ENCODE results near the gene SCYGR1.
"Not testable (repeated sequence)": the region's sequence is repeated elsewhere in the genome, so short reads cannot be mapped to it uniquely, and the experiment has no call there.

Gene SCYGR1

DNA sequence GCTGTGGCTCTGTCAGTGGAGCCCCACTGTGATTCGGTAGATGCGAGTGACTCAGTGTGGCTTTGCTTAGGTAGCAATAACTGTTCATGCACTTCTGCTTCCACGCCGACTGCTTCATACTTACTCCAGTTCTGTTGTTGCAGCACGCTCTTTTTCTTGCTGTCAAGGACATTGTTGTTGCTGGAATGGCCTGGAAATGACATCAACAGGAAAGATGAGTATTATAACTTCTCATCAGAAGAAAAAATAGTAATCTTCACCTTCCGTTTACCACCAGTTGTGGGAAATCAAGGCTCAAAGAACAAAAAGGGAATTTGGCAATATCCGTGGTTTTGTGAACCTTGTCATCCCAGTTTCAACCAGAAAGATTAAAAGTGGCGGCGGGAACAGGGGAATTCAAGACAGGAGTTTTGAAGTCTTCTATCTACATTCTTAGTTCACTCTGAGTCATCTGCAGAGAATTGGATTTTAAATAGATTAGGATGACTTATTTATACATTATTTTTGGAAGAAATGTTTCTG, 16.9 kb downstream of the SCYGR1 start:
- no peak for DNase-seq (ENCODE audit: low spot score)

- no peak for DNase-seq (ENCODE audit: low spot score)
These were observed 17.7 kb downstream of the SCYGR1 start for GRCh38 chr2:227370092-227370491.

GRCh38 chr2:227368574-227368973, 19.2 kb downstream of the SCYGR1 start:
- DNase-seq (ENCODE audit: low spot score) = no peak

DNA sequence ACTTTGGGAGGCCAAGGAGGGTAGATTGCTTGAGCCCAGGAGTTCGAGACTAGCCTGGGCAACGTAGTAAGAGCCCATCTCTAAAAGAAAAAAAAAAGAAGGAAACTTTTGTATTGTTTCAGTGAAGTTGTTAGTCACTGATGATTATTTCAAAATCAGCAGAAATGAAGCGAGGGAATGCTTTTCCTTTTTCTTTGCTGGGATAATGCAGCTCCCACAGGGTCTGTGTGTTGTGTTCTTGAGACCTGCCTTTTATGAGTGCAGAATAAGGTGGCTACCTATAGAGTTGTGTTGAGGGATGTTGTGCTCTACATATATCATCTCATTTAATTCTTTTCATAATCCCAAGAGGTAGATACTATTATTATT, 20.3 kb downstream of the SCYGR1 start:
- no peak for DNase-seq (ENCODE audit: low spot score)

- no peak for DNase-seq (ENCODE audit: low spot score)
These were observed 20.9 kb downstream of the SCYGR1 start for GRCh38 chr2:227366769-227367426.

GRCh38 chr2:227365833-227366232, 21.9 kb downstream of the SCYGR1 start:
- no peak for DNase-seq (ENCODE audit: low spot score)

GRCh38 chr2:227364585-227365263, 23.0 kb downstream of the SCYGR1 start:
- DNase-seq (ENCODE audit: low spot score) = not testable (repeated sequence)

DNA sequence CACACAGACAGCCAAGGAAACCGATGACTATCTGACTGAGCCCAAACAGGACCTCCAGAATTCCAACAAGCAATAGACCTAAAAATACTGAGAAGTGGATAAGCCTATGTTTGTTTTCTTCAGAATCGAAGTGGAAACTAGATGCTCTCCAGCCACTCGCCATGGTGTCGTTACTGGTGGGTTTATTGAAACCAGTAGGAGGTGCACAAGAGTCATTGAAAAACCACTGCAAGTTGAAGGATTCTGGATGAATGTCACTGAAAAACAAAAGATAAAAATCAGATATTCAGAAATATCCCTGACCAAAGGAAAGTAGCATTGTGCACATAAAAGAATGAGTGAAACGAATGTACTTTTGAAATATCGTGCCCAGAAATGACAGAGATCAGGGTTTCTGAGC, 24.0 kb downstream of the SCYGR1 start:
- DNase-seq (ENCODE audit: low spot score) = no peak

DNA sequence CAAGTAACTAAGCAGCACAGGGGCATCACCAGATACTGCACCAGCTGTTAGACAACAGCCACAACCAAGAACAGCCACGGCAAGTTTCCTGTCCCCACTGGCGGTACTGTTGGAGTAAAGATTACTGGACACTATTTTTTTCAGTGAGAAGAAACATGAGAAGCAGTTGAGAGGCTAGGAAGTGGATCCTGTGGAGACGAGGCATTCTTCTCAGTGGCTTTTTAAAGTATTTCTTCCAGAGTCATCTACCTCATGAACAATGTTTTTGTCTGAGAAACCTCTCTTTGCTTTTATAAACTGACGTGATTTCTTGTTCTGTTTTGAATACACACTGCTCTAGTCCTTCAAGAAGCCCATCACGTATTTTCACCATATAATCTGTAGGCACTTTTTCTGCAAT, 27.4 kb downstream of the SCYGR1 start:
- DNase-seq (ENCODE audit: low spot score) = no peak

DNA sequence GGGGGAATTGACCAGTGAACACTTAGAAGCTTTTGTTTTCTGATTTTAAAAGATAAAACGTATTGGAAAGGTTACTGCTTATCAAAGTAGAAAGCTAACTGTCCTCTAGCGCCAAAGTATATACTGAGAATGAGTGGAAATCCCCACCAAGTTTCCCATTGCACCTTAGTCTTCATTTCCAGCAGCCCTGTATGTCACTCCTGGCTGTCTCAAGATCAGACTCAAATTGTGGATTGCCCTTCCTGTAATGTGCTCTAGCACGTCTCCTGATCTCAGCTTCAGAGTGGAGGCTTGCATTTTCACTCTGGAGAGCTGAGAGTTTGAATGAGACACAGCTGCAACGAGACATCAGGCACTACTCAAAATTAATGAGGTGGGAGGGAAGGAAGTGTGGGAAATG, 36.1 kb downstream of the SCYGR1 start:
- no peak for DNase-seq (ENCODE audit: low spot score)

DNA sequence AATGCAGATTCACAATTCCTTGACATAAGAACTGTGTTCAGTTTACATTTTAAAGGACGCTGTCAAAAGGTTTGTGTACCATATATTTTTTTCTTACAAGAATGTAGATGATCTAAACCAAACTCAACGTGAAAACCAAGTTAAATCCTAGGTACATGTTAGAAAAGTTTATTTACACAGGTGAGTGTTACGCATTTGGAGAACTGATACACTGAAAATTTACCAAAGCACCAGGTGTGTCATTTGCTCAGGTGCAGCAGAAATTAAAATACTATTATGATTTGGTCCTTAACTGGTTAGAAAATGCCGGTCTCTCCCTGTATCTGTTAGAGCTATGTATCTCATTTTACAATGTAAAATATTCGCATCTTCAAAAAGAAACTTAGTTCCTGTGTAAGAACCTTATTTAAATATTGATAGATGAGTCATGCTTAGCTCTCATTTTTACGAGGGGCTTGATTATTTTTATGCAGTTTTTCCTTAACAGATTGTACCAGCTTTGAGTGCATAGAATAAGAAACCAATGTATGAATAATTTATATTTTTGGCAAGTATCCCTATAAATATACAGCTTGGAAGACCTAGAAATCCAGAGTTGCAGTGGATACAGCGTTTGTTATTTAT, 37.6 kb downstream of the SCYGR1 start:
- no peak for DNase-seq (ENCODE audit: low spot score)

DNA sequence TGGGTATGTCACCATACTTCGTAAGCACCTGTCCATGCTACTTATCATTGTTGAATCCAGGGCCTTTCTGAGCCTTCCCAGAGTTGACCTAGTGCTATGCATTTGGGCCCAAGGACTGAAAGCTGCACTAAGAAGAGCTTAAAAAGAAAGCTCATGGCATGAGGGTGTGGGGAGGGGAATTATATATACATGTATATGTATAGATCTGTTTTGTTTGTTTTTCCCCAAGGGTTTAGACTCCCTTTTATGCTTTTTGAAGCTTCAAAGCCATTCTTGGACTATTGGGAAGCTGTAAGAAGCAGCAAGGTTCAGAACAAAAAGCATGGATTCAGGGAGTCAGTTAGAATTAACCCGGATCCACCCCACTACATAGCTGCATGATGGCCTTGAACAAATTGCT, 39.4 kb downstream of the SCYGR1 start:
- DNase-seq (ENCODE audit: low spot score) = no peak

- DNase-seq (ENCODE audit: low spot score) = no peak
These were observed 40.6 kb downstream of the SCYGR1 start for GRCh38 chr2:227347117-227347516.

DNA sequence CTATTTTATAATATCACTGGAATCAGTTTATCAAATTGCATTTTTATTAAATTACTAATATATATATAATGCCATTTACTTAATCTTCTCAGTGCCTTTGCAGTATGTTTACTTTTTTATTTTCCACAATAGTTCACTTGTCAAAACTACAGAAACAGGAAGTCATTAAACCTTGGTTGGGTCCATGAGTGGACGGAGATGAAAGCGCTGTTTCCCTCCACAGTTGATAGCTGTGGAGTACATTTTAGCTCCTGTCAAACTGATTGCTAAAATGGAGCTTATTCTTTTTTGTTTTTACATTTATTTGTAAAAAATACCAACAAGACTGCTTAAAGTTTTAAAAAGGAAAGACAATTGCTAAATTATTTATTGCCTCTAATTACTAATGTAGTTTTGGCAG, 43.5 kb downstream of the SCYGR1 start:
- DNase-seq (ENCODE audit: low spot score) = no peak

DNA sequence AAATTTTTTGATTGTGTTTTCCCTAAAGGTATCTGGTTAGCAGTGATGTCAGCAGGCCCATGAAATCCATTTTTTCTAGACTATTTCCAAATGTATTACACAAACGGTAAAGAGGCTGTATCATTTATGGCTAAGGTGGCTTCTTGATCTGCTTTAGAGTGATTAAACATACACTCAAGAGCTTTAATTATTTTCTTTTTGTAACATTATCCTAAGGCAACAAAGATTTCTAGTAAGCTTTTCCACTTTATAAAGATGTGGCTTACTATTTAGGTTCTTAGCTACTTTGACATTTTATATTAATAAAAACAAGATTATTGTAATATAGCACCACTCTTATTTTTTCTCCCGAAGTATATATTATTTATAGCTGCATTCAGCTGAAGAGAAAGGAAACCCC, 46.2 kb downstream of the SCYGR1 start:
- no peak for DNase-seq (ENCODE audit: low spot score)

- DNase-seq (ENCODE audit: low spot score) = no peak
These were observed 47.6 kb downstream of the SCYGR1 start for GRCh38 chr2:227340106-227340505.

GRCh38 chr2:227339098-227339599, 48.6 kb downstream of the SCYGR1 start:
- no peak for DNase-seq (ENCODE audit: low spot score)

Data from germinal center (tissue), 1 donor.